LNCaP clone FGC (cell line): ENCODE results near the gene PRKD1.

Experiments
- DNase-seq: peaks from one replicate; pipeline ENCODE4 v3.0.0-alpha.2; 2011; ENCODE audit warnings: low read depth
- H3K4me3 ChIP-seq: 2 replicates; pipeline ENCODE4 v1.5.1; 2011; ENCODE audit warnings: mild to moderate bottlenecking, low read depth, low read length, control low read depth
- TF ChIP-seq, protein P1 (sequence below): IDR thresholded peaks from 2 replicates; pipeline ENCODE4 v1.5.1; 2012; ENCODE audit warnings: mild to moderate bottlenecking; ENCODE audit not compliant: control insufficient read depth, insufficient read depth; ENCODE audit errors: extremely low read depth

Gene PRKD1

DNA sequence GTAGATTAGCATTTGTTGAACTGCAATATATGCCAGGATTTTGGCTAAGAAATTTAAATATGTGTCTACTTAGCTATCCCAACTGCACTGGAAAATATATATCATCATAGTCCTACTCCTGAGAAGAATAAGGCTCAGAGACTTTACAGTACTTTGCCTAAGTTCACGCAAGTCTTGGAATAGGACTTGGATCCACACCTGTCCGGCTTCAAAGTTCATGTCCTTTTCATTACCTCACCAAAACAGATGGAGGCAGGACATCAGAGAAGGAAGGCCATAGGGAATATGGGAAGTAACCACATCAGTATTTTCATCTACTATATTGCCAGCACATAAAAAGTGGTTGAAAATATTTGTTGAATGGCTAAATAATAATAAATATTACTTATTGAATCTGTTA, 358.5 kb downstream of the PRKD1 start:
- TF ChIP-seq, protein P1, sequence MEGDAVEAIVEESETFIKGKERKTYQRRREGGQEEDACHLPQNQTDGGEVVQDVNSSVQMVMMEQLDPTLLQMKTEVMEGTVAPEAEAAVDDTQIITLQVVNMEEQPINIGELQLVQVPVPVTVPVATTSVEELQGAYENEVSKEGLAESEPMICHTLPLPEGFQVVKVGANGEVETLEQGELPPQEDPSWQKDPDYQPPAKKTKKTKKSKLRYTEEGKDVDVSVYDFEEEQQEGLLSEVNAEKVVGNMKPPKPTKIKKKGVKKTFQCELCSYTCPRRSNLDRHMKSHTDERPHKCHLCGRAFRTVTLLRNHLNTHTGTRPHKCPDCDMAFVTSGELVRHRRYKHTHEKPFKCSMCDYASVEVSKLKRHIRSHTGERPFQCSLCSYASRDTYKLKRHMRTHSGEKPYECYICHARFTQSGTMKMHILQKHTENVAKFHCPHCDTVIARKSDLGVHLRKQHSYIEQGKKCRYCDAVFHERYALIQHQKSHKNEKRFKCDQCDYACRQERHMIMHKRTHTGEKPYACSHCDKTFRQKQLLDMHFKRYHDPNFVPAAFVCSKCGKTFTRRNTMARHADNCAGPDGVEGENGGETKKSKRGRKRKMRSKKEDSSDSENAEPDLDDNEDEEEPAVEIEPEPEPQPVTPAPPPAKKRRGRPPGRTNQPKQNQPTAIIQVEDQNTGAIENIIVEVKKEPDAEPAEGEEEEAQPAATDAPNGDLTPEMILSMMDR = no peak

DNA sequence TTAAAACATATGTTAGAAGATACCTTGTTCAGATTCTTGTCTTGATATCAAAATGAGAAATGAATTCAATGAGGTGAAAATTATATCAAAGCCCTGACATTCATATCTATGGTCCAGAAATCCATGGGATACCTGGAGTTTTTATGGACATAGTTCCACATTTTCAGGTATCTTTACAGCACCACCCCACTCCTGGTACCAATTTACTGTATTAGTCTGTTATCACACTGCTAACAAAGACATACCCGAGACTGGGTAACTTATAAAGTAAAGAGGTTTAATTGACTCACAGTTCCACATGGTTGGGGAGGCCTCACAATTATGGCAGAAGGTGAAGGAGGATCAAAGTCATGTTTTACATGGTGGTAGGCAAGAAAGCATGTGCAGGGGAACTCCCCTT, 361.5 kb downstream of the PRKD1 start:
- H3K4me3 ChIP-seq = no peak overlapping the region
- TF ChIP-seq, protein P1 = no peak

More for the DNA sequence above, 358.5 kb downstream of the PRKD1 start:
- H3K4me3 ChIP-seq = no peak overlapping the region
- no peak for DNase-seq

DNA sequence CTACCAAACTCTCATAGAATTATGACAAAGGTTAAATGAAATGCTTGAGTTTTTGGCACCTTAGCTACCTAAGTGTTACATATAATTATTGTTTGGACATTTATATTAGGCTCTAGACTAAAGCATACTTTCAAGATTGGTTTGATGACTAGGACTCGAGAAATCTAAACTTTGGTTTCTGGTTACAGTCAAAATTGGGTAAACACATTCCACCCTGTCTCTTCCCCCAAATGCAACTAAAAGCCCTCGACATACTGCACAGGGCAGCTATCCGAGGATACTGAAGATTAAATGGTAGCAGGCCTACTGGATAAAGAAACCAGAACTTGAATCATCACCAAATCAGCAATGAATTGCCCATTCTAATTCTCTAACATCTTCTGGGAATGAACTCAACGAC, 369.1 kb downstream of the PRKD1 start:
- TF ChIP-seq, protein P1 = no peak
- no peak for DNase-seq
- no peak overlapping the region for H3K4me3 ChIP-seq

More for the DNA sequence above, 361.5 kb downstream of the PRKD1 start:
- DNase-seq = no peak

DNA sequence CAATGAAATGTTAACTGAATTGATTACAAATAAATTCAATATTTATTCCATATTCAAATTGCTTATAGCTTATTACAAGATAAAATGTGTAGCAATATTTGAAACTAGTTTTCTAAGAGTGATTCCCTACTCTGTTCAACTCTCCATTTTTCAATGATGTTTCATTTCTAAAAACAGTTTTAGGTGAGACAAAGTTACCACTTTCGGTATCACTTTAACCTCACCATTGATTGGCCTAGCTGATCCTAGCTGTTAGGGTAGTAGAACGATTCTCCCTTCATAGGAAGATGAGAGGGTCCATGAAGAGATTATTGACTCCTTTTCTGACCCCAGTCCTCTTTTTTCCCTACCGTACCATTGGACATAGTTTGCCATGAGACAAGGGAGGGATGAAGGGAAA, 373.3 kb downstream of the PRKD1 start:
- TF ChIP-seq, protein P1 = no peak
- no peak for DNase-seq
- no peak overlapping the region for H3K4me3 ChIP-seq

DNA sequence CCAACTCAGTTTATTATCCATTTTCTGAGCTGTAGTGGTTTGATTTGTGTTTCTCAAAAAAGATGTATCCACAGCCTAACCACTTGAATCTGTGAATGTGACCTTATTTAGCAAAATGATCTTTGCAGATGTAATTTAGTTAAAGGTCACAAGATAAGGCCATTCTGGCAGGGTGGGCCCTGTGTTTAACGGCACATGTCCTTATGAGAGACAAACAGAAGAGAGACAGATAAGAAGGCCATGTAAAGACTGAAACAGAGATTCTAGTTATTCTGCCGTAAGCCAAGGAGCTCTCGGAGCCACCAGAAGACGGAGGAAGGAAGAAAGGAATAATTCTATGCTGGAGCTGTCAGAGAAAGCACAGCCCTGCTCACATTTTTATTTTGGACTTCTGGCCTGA, 374.2 kb downstream of the PRKD1 start:
- TF ChIP-seq, protein P1 = no peak
- no peak overlapping the region for H3K4me3 ChIP-seq
- DNase-seq = no peak

DNA sequence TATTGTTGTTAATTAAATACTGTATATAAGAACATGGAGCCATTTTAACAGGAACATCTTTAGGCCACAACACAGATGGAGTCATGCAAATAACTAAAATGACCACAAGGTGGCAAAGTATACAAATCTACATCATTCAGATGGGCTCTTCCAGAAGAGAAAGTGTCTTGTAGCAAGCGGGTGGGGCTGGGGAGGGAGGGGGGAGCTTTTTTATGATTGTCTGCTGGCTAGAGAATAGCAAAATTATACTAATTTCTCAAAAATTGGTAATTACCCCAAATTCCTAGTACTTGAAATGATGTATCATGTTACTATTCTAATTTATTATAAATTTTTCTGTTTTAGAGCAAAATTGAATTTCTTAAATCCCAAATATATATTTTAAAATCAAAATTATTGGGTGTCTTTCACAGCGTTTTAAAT, 378.7 kb downstream of the PRKD1 start:
- TF ChIP-seq, protein P1 = peak; percentile 65
- no peak overlapping the region for H3K4me3 ChIP-seq
- DNase-seq = peak; percentile 55

DNA sequence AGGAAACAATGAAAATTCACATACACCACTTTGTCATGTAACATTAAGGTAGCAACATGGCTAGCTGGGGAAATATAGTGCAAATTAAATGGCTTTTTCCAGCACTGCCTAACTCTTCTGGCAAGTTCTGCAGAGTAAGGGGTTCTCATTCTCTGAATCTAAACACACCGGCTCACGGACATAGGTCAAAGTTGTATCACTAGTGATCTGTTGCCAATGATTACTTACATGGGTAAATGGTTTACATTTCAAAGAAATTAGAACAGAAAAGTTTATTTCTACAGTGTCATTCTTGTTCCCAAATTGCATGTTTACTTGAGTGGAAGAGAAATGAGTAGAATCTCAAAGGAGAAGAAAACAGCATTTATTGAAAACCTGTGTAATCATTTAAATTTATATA, 381.9 kb downstream of the PRKD1 start:
- no peak for DNase-seq
- no peak overlapping the region for H3K4me3 ChIP-seq
- TF ChIP-seq, protein P1 = no peak
